ENCODE data around the gene CNTNAP5.
"Not testable (repeated sequence)": the region's sequence is repeated elsewhere in the genome, so short reads cannot be mapped to it uniquely, and the experiment has no call there.

CNTNAP5 gene

DNA sequence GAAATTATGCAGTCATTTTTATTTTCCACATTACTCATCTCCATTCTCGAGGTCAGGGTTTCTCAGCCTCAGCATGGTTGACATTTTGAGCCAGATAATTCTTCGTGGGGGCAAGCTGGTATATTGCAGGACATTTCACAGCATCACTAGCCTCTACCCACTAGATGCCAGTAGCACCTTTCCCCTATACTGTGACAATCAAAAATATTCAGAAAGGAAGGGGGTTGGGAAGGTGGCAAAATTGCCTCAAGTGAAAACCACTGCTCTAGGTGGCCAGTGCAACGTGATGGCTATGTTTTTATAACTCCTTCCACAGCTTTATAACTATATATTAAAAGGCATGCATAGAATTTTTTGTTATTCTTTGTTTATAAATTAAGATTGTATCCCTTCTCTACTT, 294.5 kb downstream of the CNTNAP5 start:
- H3K4me3 Mint-ChIP-seq = no peak overlapping the region
- no peaks in the 10 kb centered on the region for H3K27me3 Mint-ChIP-seq
- H3K4me1 Mint-ChIP-seq = no peaks in the 10 kb centered on the region
- no peak for DNase-seq
- H3K9me3 Mint-ChIP-seq = peaks cover 10% of the 10 kb centered on the region
- no peak overlapping the region for H3K27ac Mint-ChIP-seq
- no peaks in the 10 kb centered on the region for H3K36me3 Mint-ChIP-seq
- CTCF ChIA-PET = no interaction called here

DNA sequence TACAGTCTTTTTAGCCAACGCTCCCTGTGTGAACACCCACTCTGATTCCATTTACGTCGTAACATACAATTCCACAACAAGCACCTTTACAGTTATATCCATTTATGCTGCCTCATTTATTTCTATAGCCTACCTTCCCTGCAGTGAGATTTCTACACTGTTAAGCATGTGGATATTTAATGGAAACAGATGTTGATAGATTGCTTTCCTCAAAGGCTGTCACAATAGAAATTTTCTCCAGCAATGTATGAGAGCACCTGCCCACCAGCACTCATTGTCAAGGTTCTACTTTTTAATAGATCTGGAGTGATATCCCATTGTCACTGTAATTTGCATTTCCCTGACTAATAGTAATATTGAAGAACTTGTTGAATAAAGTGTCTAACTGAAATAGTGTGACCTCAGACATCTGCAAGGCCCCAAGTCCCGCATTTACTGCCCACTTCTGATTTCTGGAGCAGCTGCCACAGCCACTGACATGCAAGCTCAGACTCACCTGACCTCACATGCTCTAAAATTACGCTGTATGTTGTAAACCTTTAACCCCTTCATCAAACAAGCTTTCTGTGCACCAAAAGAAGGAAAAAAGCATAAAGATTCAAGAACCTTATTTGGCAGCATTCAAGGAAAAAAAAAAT, 295.1 kb downstream of the CNTNAP5 start:
- no peaks in the 10 kb centered on the region for H3K27me3 Mint-ChIP-seq
- DNase-seq = no peak
- CTCF ChIA-PET = no interaction called here
- no peak overlapping the region for H3K27ac Mint-ChIP-seq
- no peaks in the 10 kb centered on the region for H3K36me3 Mint-ChIP-seq
- no peaks in the 10 kb centered on the region for H3K4me1 Mint-ChIP-seq
- peaks cover 10% of the 10 kb centered on the region for H3K9me3 Mint-ChIP-seq
- H3K4me3 Mint-ChIP-seq = no peak overlapping the region

DNA sequence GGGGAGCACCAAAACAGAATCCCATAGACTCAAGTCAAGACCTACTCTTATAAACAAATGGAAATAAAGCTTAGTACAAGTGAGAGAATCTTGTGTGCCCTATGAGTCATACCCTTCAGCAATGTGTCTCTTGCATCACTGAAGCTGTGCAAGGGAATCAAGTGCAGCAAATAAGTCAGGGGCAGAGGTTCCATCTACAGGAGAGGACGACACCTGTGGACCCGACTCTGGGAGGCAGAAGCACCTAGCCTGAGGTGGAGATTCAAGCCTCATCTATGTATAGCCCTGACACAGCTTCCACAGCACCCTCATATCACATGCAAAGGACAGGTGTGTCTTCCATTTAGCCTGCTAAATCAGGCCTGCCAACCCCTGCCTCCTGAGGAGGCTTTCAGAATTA, 298.2 kb downstream of the CNTNAP5 start:
- H3K9me3 Mint-ChIP-seq = peaks cover 10% of the 10 kb centered on the region
- no peaks in the 10 kb centered on the region for H3K27me3 Mint-ChIP-seq
- H3K36me3 Mint-ChIP-seq = no peaks in the 10 kb centered on the region
- DNase-seq = no peak
- H3K27ac Mint-ChIP-seq = no peak overlapping the region
- H3K4me1 Mint-ChIP-seq = no peaks in the 10 kb centered on the region
- CTCF ChIA-PET = no interaction called here
- no peak overlapping the region for H3K4me3 Mint-ChIP-seq

DNA sequence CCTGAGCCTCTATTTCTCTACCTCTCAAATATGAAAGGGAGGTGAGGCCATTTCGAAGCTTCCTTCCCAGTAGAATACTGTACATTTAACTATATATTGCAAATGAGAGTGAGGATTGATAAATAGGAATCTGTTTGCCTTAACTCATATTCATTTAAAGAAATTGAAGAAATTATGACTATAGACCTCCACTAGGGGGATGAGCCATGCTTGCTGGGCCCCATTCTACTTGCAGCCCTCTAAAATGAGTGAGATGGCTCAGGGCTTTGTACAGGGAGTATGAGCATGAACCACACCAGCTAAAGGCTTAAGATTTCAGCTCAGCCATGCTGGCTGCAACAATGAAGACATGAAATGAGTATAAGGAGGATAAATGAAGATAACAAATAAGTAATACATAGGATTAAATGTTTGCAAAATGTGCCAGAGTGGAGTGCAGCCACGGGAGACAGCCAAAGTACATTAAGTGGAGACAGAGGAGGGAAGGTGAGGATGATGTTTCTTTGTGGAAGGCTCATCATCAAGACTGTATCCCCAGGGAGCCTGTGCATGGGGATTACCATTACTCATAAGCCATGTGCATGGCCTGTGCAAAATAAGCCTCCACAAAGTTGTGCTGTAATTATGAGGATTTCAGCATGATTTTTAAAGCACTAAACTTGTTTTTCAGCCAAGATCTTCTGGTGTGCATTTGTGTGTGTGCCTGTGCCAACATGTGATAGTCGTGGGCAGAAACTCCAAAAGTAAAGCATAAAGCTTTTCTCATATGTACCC, 300.8 kb downstream of the CNTNAP5 start:
- no peaks in the 10 kb centered on the region for H3K27me3 Mint-ChIP-seq
- DNase-seq = no peak
- H3K27ac Mint-ChIP-seq = no peak overlapping the region
- CTCF ChIA-PET = no interaction called here
- no peaks in the 10 kb centered on the region for H3K36me3 Mint-ChIP-seq
- H3K4me3 Mint-ChIP-seq = no peak overlapping the region
- H3K9me3 Mint-ChIP-seq = peaks cover 7% of the 10 kb centered on the region
- no peaks in the 10 kb centered on the region for H3K4me1 Mint-ChIP-seq

DNA sequence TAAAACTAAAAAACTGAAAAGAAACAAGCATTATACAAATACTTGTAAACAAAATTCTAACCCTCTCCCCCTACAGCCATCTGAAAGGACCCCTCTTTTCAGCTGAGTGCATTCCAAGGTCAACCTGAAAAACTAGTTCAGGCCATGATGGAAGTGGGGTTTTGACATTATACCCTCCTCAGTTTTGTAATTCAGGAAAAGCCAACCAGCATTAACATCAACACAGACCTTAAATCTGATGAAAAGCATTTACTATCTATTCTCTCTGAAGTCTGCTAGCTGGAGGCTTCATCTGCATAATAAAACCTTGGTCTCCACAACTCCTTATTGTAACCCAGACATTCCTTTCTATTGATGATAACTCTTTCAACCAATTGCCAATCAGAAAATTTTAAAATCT, 302.2 kb downstream of the CNTNAP5 start:
- peaks cover 6% of the 10 kb centered on the region for H3K9me3 Mint-ChIP-seq

DNA sequence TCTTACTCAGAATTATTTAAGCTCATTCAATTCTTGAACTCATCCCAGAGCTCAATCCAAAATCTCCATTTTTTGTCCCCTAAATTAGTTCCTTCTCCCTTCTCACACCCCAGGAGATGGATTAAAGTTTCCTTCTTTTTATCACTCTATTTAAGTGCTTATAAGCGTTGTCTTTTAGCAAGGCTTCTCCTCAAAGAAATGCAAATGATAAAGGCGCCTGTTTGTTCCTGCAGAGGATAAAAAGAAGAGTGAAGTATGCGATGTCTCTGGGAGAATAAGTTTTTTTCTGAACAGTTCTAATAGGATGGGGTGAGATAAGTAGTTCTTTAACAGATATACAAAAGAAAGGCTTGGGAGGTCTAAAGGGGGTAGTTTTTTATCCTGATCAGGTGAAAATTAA, 303.3 kb downstream of the CNTNAP5 start:
- no peak overlapping the region for H3K27ac Mint-ChIP-seq
- no peak overlapping the region for H3K4me3 Mint-ChIP-seq
- H3K4me1 Mint-ChIP-seq = no peaks in the 10 kb centered on the region
- CTCF ChIA-PET = no interaction called here
- no peaks in the 10 kb centered on the region for H3K36me3 Mint-ChIP-seq
- no peak for DNase-seq
- no peaks in the 10 kb centered on the region for H3K27me3 Mint-ChIP-seq
- peaks cover 6% of the 10 kb centered on the region for H3K9me3 Mint-ChIP-seq

More for the DNA sequence above, 302.2 kb downstream of the CNTNAP5 start:
- Mint-ChIP-seq H3K4me3 (no peak overlapping the region), H3K27me3 (no peaks in the 10 kb centered on the region), H3K27ac (no peak overlapping the region), H3K36me3 (no peaks in the 10 kb centered on the region), H3K4me1 (no peaks in the 10 kb centered on the region)
- CTCF ChIA-PET = no interaction called here
- DNase-seq = no peak

DNA sequence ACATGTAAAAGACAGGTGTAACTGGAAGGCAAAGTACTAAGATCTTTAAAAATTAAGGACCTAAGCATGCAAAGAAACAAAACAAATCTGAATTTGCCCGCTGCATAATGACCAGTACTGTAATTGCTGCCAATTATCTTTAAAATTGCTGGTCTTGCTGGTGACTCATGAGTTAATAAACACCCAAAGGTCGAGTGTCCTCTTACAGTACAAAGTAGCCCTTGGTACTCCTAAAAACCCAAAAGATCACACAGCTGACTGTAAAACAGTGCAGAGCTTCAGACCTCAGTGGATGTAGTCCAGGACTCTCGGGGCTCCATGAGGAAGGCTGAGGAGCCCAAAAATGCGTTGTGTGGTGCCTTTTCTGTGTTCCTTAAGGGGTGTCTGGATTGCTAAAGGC, 308.7 kb downstream of the CNTNAP5 start:
- Mint-ChIP-seq H3K4me1 (no peaks in the 10 kb centered on the region), H3K36me3 (no peaks in the 10 kb centered on the region), H3K4me3 (no peak overlapping the region), H3K27ac (no peak overlapping the region), H3K27me3 (no peaks in the 10 kb centered on the region), H3K9me3 (peaks cover 6% of the 10 kb centered on the region)
- no peak for DNase-seq
- CTCF ChIA-PET = no interaction called here

DNA sequence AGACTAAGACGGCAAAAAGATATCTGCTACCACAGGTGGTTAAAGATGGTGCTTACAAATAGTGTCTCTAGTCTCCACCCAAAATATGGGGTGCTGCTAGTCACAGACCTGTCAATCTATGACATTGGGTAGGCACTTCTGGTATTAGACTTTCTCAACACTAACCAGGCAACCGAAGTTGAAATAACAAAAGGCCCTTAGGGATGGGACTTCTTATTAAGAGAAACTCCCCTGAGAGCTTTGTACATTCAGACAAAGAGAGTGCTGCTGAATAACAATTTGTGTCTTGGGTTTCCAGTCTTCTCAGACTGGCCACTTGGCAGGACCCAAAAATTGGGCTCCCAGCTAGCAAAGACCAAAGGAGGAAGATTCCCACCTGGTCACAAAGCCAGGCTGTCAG, 310.0 kb downstream of the CNTNAP5 start:
- no peaks in the 10 kb centered on the region for H3K27me3 Mint-ChIP-seq

DNA sequence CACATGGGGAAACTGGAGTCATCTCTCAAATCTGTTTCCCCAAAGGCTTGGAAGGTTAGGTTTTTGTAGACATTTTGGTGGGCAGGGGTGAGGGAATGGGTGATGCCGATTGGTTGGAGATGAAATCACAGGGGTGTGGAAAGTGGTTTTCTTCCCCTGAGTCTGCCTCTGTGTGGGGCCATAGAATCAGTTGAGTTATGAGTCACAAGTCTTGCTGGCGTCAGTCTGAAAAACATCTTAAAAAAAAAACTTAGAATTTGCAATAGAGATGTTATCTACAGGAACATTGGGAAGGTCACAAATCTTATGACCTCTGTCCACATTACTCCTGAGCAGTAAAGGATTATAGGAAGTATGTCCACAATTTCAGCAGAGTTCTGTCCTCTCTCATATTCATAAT, 314.6 kb downstream of the CNTNAP5 start:
- Mint-ChIP-seq H3K27me3 (no peaks in the 10 kb centered on the region), H3K4me1 (no peaks in the 10 kb centered on the region), H3K27ac (no peak overlapping the region), H3K36me3 (no peaks in the 10 kb centered on the region), H3K9me3 (peaks cover 16% of the 10 kb centered on the region), H3K4me3 (no peak overlapping the region)
- CTCF ChIA-PET = no interaction called here
- DNase-seq = no peak

More for the DNA sequence above, 310.0 kb downstream of the CNTNAP5 start:
- Mint-ChIP-seq H3K36me3 (no peaks in the 10 kb centered on the region), H3K4me1 (no peaks in the 10 kb centered on the region), H3K4me3 (no peak overlapping the region), H3K9me3 (peaks cover 12% of the 10 kb centered on the region), H3K27ac (no peak overlapping the region)
- CTCF ChIA-PET = no interaction called here
- DNase-seq = no peak

DNA sequence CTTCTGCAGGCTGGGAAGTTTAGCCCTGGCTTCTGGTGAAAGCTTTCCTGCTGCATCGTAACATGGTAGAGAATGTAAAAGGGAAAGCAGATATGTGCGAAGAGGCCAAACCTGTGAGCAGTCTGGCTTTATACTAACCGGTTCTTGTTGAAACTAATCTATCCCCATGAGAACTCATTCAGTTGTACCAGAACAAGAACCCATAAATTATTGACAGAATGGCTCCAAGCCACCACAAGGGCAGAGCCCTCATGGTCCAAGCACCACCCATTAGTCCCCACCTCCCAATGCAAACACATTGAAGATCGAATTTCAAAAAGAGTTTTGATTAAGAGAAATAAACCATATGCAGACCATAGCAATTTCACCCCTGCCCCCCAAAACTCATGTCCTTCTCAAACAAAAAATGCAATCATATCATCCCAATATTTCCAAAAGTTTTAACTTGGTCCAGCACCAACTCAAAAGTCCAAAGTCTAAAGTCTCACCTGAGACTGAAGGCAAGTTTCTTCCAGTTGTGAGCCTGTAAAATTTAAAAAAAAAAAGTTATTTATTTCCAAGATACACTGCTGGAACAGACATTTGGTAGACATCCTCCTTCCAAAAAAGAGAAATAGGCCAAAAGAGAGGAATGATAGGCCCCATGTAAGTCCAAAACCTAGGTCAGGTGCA, 318.9 kb downstream of the CNTNAP5 start:
- no peaks in the 10 kb centered on the region for H3K27me3 Mint-ChIP-seq
- CTCF ChIA-PET = no interaction called here

DNA sequence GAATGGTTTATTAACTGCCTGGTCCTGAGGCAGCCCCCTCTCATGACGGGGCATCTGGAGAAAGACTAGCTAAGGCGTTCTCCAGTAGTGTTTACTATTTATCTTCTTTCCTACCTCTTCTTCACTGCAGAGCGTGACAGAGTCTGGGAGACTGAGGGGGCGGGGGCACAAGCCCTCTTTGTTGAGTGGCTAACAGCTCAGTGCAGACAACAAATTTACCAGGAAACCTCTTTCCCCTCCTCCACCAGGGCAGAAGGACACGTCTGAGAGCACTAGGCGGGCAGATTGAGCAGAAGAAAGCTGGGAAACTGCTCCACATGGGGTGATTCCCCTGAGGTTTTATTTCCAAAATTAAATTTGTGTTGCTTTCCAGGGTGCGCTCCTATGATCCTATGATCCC, 322.1 kb downstream of the CNTNAP5 start:
- no peaks in the 10 kb centered on the region for H3K4me1 Mint-ChIP-seq
- no peaks in the 10 kb centered on the region for H3K27me3 Mint-ChIP-seq
- DNase-seq = no peak
- H3K9me3 Mint-ChIP-seq = peaks cover 5% of the 10 kb centered on the region
- no peak overlapping the region for H3K4me3 Mint-ChIP-seq
- CTCF ChIA-PET = no interaction called here
- H3K27ac Mint-ChIP-seq = no peak overlapping the region
- H3K36me3 Mint-ChIP-seq = no peaks in the 10 kb centered on the region

More for the DNA sequence above, 318.9 kb downstream of the CNTNAP5 start:
- Mint-ChIP-seq H3K27ac (no peak overlapping the region), H3K9me3 (peaks cover 12% of the 10 kb centered on the region), H3K4me1 (no peaks in the 10 kb centered on the region), H3K4me3 (no peak overlapping the region), H3K36me3 (no peaks in the 10 kb centered on the region)
- DNase-seq = no peak

DNA sequence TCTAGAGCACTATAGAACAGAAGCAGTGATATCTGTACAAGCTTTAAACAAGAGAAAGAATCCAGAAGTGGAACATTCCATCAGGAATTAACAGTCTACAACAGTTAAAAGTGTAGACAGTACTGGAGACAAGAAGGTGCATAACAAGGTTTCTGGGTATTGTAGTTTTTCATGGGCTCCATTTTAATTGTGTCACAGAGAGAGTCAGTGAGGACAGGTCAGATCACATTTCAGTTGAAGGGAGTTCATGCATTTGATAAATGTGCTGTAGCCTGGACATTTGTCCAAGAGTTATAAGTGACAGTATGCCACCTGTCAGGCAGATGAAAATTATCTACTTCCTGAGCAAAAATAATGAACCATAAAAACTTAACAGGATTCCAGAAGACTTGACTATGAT, 328.6 kb downstream of the CNTNAP5 start:
- Mint-ChIP-seq H3K36me3 (no peaks in the 10 kb centered on the region), H3K27ac (no peak overlapping the region), H3K4me1 (no peaks in the 10 kb centered on the region), H3K4me3 (no peak overlapping the region), H3K27me3 (no peaks in the 10 kb centered on the region), H3K9me3 (peaks cover 3% of the 10 kb centered on the region)
- CTCF ChIA-PET = no interaction called here
- DNase-seq = no peak

DNA sequence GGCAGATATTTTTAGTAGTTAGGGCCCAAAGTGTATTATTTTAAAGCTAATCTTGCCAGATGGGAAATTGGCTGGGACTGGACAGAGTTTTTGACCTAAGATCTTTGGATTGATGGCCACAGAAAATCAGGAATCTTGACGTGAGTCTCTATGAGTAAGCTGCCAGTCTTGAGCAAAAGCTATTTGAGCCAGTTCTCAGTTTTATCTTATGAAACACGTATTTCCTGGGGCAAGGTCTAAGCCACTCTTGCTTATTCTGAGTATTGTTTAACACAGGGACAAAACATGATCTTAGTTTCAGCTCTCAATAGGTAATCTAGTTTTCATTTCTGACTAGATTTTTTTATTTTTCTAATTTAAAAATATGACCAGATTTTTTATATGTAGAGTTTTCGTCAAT, 329.4 kb downstream of the CNTNAP5 start:
- H3K4me3 Mint-ChIP-seq = no peak overlapping the region
- peaks cover under 1% of the 10 kb centered on the region for H3K9me3 Mint-ChIP-seq
- CTCF ChIA-PET = no interaction called here
- no peak overlapping the region for H3K27ac Mint-ChIP-seq
- no peaks in the 10 kb centered on the region for H3K27me3 Mint-ChIP-seq
- DNase-seq = no peak
- H3K4me1 Mint-ChIP-seq = no peaks in the 10 kb centered on the region
- no peaks in the 10 kb centered on the region for H3K36me3 Mint-ChIP-seq

DNA sequence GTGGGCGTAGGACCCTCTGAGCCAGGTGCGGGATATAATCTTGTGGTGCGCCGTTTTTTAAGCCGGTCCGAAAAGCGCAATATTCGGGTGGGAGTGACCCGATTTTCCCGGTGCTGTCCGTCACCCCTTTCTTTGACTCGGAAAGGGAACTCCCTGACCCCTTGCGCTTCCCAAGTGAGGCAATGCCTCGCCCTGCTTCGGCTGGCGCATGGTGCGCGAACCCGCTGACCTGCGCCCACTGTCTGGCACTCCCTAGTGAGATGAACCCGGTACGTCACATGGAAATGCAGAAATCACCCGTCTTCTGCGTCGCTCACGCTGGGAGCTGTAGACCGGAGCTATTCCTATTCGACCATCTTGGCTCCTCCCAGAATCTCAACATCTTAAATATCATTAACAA, 336.9 kb downstream of the CNTNAP5 start:
- DNase-seq, H3K27me3 Mint-ChIP-seq, H3K4me3 Mint-ChIP-seq, H3K36me3 Mint-ChIP-seq, H3K27ac Mint-ChIP-seq, H3K4me1 Mint-ChIP-seq, CTCF ChIA-PET: not testable (repeated sequence)
- H3K9me3 Mint-ChIP-seq = peaks cover 13% of the 10 kb centered on the region

DNA sequence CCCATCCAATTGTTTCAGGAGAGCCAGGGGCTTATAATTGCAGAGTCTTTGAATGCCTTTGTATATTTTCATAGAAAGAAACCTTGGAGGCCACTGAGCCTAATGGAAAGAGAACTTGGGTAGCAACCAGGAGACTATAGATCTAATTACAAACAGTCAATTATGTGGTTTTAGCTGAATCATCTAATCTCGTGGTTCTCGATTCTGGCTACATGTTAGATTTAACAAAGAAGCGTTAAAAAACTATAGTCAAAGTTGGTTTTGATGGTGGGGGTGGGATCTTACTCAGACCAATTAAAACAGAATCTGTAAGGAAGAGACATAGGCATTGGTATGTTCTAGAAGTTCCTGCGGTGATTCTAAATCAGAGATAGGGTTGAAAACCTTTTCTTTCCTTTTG, 344.1 kb downstream of the CNTNAP5 start:
- Mint-ChIP-seq H3K4me1 (no peaks in the 10 kb centered on the region), H3K27ac (no peak overlapping the region), H3K4me3 (no peak overlapping the region), H3K27me3 (no peaks in the 10 kb centered on the region), H3K36me3 (no peaks in the 10 kb centered on the region), H3K9me3 (peaks cover 8% of the 10 kb centered on the region)
- CTCF ChIA-PET = no interaction called here
- no peak for DNase-seq

Data from activated naive CD4-positive, alpha-beta T cell treated with anti-CD3 and anti-CD28 coated beads, Interleukin-2, amount 10 ng/mL, durations not matched to agents 7 days and 5 days (primary cell).